CD4-positive, alpha-beta T cell treated with Interleukin-1 beta for 1 hour (primary cell): ENCODE results near the gene ZNF419.
"Not testable (repeated sequence)": the region's sequence is repeated elsewhere in the genome, so short reads cannot be mapped to it uniquely, and the experiment has no call there.

Experiments used
- DNase-seq, 2 donors: peaks; one replicate each; pipeline ENCODE4 v3.0.0-alpha.2; 2020 to 2022

Gene ZNF419

GRCh38 chr19:57487477-57488298 is at the start of gene ZNF419:
Gene ZNF419, plus strand, starts transcription at chr19:57487750. Its CDS starts 201 bp downstream, at chr19:57487951.
- DNase-seq = peak; percentile 94

- no peak for DNase-seq
Observed at GRCh38 chr19:57437931-57438330, 49.6 kb upstream of the ZNF419 start.

GRCh38 chr19:57438925-57439324 is 48.6 kb upstream of the ZNF419 start:
- no peak for DNase-seq

- DNase-seq = no peak
Observed at GRCh38 chr19:57441979-57442752, 45.4 kb upstream of the ZNF419 start.

- DNase-seq = no peak
Observed at GRCh38 chr19:57443121-57443696, 44.3 kb upstream of the ZNF419 start.

GRCh38 chr19:57452307-57452706 is 35.2 kb upstream of the ZNF419 start:
- DNase-seq = no peak

GRCh38 chr19:57465680-57466381 is 21.7 kb upstream of the ZNF419 start:
- peak in 1 of 2 donors; percentile 47 for DNase-seq

GRCh38 chr19:57466489-57466888 is 21.1 kb upstream of the ZNF419 start:
- DNase-seq = no peak

GRCh38 chr19:57473646-57474045 is 13.9 kb upstream of the ZNF419 start:
- no peak for DNase-seq

GRCh38 chr19:57477191-57478008 is 10.2 kb upstream of the ZNF419 start, which contains the start of gene ZNF772:
Gene ZNF772, minus strand, starts transcription at chr19:57477566. Its CDS starts 257 bp downstream, at chr19:57477309.
- DNase-seq = peak; percentile 92 to 93

GRCh38 chr19:57488299-57488644 is 722 bp downstream of the ZNF419 start:
- not testable (repeated sequence) for DNase-seq

- not testable (repeated sequence) for DNase-seq
Observed at GRCh38 chr19:57499332-57499679, 11.8 kb downstream of the ZNF419 start.

GRCh38 chr19:57499680-57500395 is 12.3 kb downstream of the ZNF419 start, which contains the start of gene ZNF773:
Gene ZNF773, plus strand, starts transcription at chr19:57499938. Its CDS starts 143 bp downstream, at chr19:57500081.
- DNase-seq = peak; percentile 96 to 97

- DNase-seq = not testable (repeated sequence)
Observed at GRCh38 chr19:57500400-57500799, 12.8 kb downstream of the ZNF419 start.

GRCh38 chr19:57506163-57506562 is 18.6 kb downstream of the ZNF419 start:
- DNase-seq = no peak

- DNase-seq = no peak
Observed at GRCh38 chr19:57511484-57511883, 23.9 kb downstream of the ZNF419 start.

- DNase-seq = no peak
Observed at GRCh38 chr19:57512845-57513244, 25.3 kb downstream of the ZNF419 start.

GRCh38 chr19:57515255-57515654 is 27.7 kb downstream of the ZNF419 start:
- no peak for DNase-seq

GRCh38 chr19:57518021-57518420 is 30.5 kb downstream of the ZNF419 start:
- not testable (repeated sequence) for DNase-seq

- DNase-seq = peak; percentile 91 to 93
Observed at GRCh38 chr19:57527136-57527881, 39.8 kb downstream of the ZNF419 start, which contains the start of gene ZNF549. Gene ZNF549, plus strand, starts transcription at chr19:57527356. Its CDS starts 218 bp downstream, at chr19:57527574.
